CD4-positive, alpha-beta T cell treated with Interleukin-17A for 1 hour (primary cell): ENCODE measurements around the gene IQGAP2.
"Not testable (repeated sequence)": the region's sequence is repeated elsewhere in the genome, so short reads cannot be mapped to it uniquely, and the experiment has no call there.

Experiments used
- DNase-seq: peaks from one replicate; pipeline ENCODE4 v3.0.0-alpha.2; 2020

IQGAP2 gene

GRCh38 chr5:76724871-76725270 is 321.8 kb downstream of the IQGAP2 start:
- no peak for DNase-seq

GRCh38 chr5:76728965-76729364 is 325.9 kb downstream of the IQGAP2 start:
- no peak for DNase-seq

GRCh38 chr5:76729373-76730290 is 326.5 kb downstream of the IQGAP2 start:
- no peak for DNase-seq

GRCh38 chr5:76732405-76733048 is 329.4 kb downstream of the IQGAP2 start:
- peak; percentile 40 for DNase-seq

GRCh38 chr5:76733049-76733417 is 329.9 kb downstream of the IQGAP2 start:
- DNase-seq, result peak; percentile 80

GRCh38 chr5:76735762-76736545 is 332.9 kb downstream of the IQGAP2 start:
- no peak for DNase-seq

GRCh38 chr5:76736679-76737556 is 333.8 kb downstream of the IQGAP2 start:
- DNase-seq, result peak; percentile 46

GRCh38 chr5:76737846-76738245 is 334.8 kb downstream of the IQGAP2 start:
- DNase-seq, result no peak

GRCh38 chr5:76741506-76741905 is 338.4 kb downstream of the IQGAP2 start:
- DNase-seq, result not testable (repeated sequence)

- no peak for DNase-seq
Observed at GRCh38 chr5:76742583-76742982, 339.5 kb downstream of the IQGAP2 start.

- no peak for DNase-seq
Observed at GRCh38 chr5:76744632-76745031, 341.5 kb downstream of the IQGAP2 start.

GRCh38 chr5:76745670-76746069 is 342.6 kb downstream of the IQGAP2 start:
- DNase-seq, result no peak

- no peak for DNase-seq
Observed at GRCh38 chr5:76746677-76747076, 343.6 kb downstream of the IQGAP2 start.

- no peak for DNase-seq
Observed at GRCh38 chr5:76747706-76748105, 344.6 kb downstream of the IQGAP2 start.

GRCh38 chr5:76751291-76751690 is 348.2 kb downstream of the IQGAP2 start:
- DNase-seq, result no peak

GRCh38 chr5:76754668-76755078 is 351.6 kb downstream of the IQGAP2 start:
- no peak for DNase-seq

GRCh38 chr5:76755779-76756637 is 352.9 kb downstream of the IQGAP2 start:
- no peak for DNase-seq

GRCh38 chr5:76757049-76757448 is 354.0 kb downstream of the IQGAP2 start:
- DNase-seq, result no peak
